WTC11 (cell line): Measurements from ENCODE around the gene EP400.

ENCODE experiments used
- ATF1 ChIP-seq: sonication (generic); formaldehyde crosslinking; IDR thresholded peaks from 2 replicates; pipeline ENCODE4 v1.8.1; 2023; ENCODE audit warnings: mild to moderate bottlenecking, moderate library complexity, missing genetic modification reagents
- TF ChIP-seq, protein P1 (sequence below): fragments of 200-600 bp; IDR thresholded peaks from 2 replicates; pipeline ENCODE4 v1.8.0; 2022; ENCODE audit warnings: antibody characterized with exemption

DNA sequence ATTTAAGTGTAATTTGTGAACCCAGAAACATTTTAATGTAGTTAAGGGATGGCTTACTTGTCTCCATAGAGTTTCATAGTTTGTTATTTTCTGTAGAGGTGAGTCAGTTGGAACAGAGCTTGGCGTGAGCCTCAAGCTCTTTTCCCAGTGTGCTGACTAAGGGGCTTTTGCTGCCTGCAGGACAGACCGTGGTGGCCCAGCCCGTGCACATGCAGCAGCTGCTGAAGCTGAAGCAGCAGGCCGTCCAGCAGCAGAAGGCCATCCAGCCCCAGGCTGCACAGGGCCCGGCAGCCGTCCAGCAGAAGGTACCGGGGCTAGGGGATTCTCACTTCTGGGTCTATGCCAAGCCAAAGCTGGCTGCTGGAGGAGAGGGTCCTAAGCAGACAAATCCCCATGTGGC lies 117.4 kb downstream of the EP400 start:
- TF ChIP-seq, protein P1, sequence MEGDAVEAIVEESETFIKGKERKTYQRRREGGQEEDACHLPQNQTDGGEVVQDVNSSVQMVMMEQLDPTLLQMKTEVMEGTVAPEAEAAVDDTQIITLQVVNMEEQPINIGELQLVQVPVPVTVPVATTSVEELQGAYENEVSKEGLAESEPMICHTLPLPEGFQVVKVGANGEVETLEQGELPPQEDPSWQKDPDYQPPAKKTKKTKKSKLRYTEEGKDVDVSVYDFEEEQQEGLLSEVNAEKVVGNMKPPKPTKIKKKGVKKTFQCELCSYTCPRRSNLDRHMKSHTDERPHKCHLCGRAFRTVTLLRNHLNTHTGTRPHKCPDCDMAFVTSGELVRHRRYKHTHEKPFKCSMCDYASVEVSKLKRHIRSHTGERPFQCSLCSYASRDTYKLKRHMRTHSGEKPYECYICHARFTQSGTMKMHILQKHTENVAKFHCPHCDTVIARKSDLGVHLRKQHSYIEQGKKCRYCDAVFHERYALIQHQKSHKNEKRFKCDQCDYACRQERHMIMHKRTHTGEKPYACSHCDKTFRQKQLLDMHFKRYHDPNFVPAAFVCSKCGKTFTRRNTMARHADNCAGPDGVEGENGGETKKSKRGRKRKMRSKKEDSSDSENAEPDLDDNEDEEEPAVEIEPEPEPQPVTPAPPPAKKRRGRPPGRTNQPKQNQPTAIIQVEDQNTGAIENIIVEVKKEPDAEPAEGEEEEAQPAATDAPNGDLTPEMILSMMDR = no peak
- no peak for TF ChIP-seq ATF1 (CRISPR knock-in tag)
